SJSA1 (cell line): ENCODE measurements around the gene ABCG1. TPM values are rescaled to one million over a fixed set of nuclear protein-coding genes. Genes with fewer than 3 reads are reported as not detected.

Experiments used
- DNase-seq, 2 experiments: peaks; one replicate each; pipeline ENCODE4 v3.0.0-alpha.2; 2015 to 2020; ENCODE audit warnings: low spot score in 2 of 2, low read depth in 1 of 2
- H3K27ac ChIP-seq: fragments of 250-450 bp; sonication (Bioruptor Pico); 2 replicates; pipeline ENCODE4 v1.5.1; 2020; ENCODE audit warnings: mild to moderate bottlenecking, moderate library complexity
- H3K27me3 ChIP-seq: fragments of 250-450 bp; sonication (Bioruptor Pico); replicated peaks from 2 replicates; pipeline ENCODE4 v1.5.1; 2020; ENCODE audit warnings: mild to moderate bottlenecking, moderate library complexity
- H3K36me3 ChIP-seq: fragments of 250-450 bp; sonication (Bioruptor Pico); 2 replicates; pipeline ENCODE4 v1.5.1; 2020; ENCODE audit warnings: mild to moderate bottlenecking
- H3K4me1 ChIP-seq: fragments of 250-450 bp; sonication (Bioruptor Pico); replicated peaks from 2 replicates; pipeline ENCODE4 v1.6.1; 2021; ENCODE audit warnings: mild to moderate bottlenecking
- H3K4me3 ChIP-seq: fragments of 250-450 bp; sonication (Bioruptor Pico); 2 replicates; pipeline ENCODE4 v1.5.1; 2020; ENCODE audit warnings: mild to moderate bottlenecking
- H3K9me3 ChIP-seq: fragments of 250-450 bp; sonication (Bioruptor Pico); replicated peaks from 2 replicates; pipeline ENCODE4 v1.5.1; 2020; ENCODE audit warnings: mild to moderate bottlenecking
- total RNA-seq: library from RNA; depleted of rRNA; stranded (reverse); fragments of >200 nt; shearing (Covaris generic); gene quantifications from 2 replicates; pipeline ENCODE4 v1.2.3, GENCODE V29; 2014; rRNA removed

The ABCG1 gene
- total RNA-seq, 1 experiment from 2014 or later = 11.5 TPM

GRCh38 chr21:42338729-42339715 is 120.1 kb downstream of the ABCG1 start:
- no peak overlapping the region for H3K27ac ChIP-seq
- no peaks in the 10 kb centered on the region for H3K9me3 ChIP-seq
- peak in 1 of 2 experiments; percentile 27 for DNase-seq
- H3K27me3 ChIP-seq = no peaks in the 10 kb centered on the region
- peaks cover 8% of the 10 kb centered on the region for H3K4me1 ChIP-seq
- H3K4me3 ChIP-seq = no peak overlapping the region
- no peaks in the 10 kb centered on the region for H3K36me3 ChIP-seq

GRCh38 chr21:42340187-42341050 is 121.5 kb downstream of the ABCG1 start:
- H3K27me3 ChIP-seq = no peaks in the 10 kb centered on the region
- peak in 1 of 2 experiments; percentile 30 for DNase-seq
- peaks cover 8% of the 10 kb centered on the region for H3K4me1 ChIP-seq
- H3K27ac ChIP-seq = no peak overlapping the region
- no peak overlapping the region for H3K4me3 ChIP-seq
- no peaks in the 10 kb centered on the region for H3K36me3 ChIP-seq
- H3K9me3 ChIP-seq = no peaks in the 10 kb centered on the region

- Histone ChIP-seq H3K4me3 (no peak overlapping the region), H3K27ac (no peak overlapping the region), H3K27me3 (no peaks in the 10 kb centered on the region), H3K9me3 (no peaks in the 10 kb centered on the region), H3K4me1 (no peaks in the 10 kb centered on the region), H3K36me3 (no peaks in the 10 kb centered on the region)
- peak in 1 of 2 experiments; percentile 23 for DNase-seq
Observed at GRCh38 chr21:42341776-42342542, 123.0 kb downstream of the ABCG1 start.

GRCh38 chr21:42343101-42343500 is 124.2 kb downstream of the ABCG1 start:
- no peaks in the 10 kb centered on the region for H3K4me1 ChIP-seq
- H3K36me3 ChIP-seq = no peaks in the 10 kb centered on the region
- no peaks in the 10 kb centered on the region for H3K27me3 ChIP-seq
- no peak overlapping the region for H3K4me3 ChIP-seq
- no peaks in the 10 kb centered on the region for H3K9me3 ChIP-seq
- peak in 1 of 2 experiments; percentile 39 for DNase-seq
- H3K27ac ChIP-seq = no peak overlapping the region

GRCh38 chr21:42343556-42343955 is 124.6 kb downstream of the ABCG1 start:
- no peaks in the 10 kb centered on the region for H3K27me3 ChIP-seq
- peak in 1 of 2 experiments; percentile 33 for DNase-seq
- H3K36me3 ChIP-seq = no peaks in the 10 kb centered on the region

GRCh38 chr21:42343963-42344510 is 125.1 kb downstream of the ABCG1 start:
- Histone ChIP-seq H3K4me3 (no peak overlapping the region), H3K36me3 (no peaks in the 10 kb centered on the region), H3K27me3 (no peaks in the 10 kb centered on the region), H3K9me3 (no peaks in the 10 kb centered on the region), H3K27ac (no peak overlapping the region), H3K4me1 (no peaks in the 10 kb centered on the region)
- peak in 1 of 2 experiments; percentile 26 for DNase-seq

More at GRCh38 chr21:42343556-42343955, 124.6 kb downstream of the ABCG1 start:
- H3K9me3 ChIP-seq = no peaks in the 10 kb centered on the region
- no peaks in the 10 kb centered on the region for H3K4me1 ChIP-seq
- H3K4me3 ChIP-seq = no peak overlapping the region
- H3K27ac ChIP-seq = no peak overlapping the region

GRCh38 chr21:42344631-42345030 is 125.7 kb downstream of the ABCG1 start:
- H3K27ac ChIP-seq = no peak overlapping the region
- H3K36me3 ChIP-seq = no peaks in the 10 kb centered on the region

GRCh38 chr21:42346441-42346840 is 127.5 kb downstream of the ABCG1 start:
- Histone ChIP-seq H3K27ac (no peak overlapping the region), H3K27me3 (no peaks in the 10 kb centered on the region), H3K4me1 (no peaks in the 10 kb centered on the region), H3K4me3 (no peak overlapping the region), H3K36me3 (no peaks in the 10 kb centered on the region), H3K9me3 (no peaks in the 10 kb centered on the region)
- peak in 1 of 2 experiments; percentile 8 for DNase-seq

More at GRCh38 chr21:42344631-42345030, 125.7 kb downstream of the ABCG1 start:
- Histone ChIP-seq H3K4me1 (no peaks in the 10 kb centered on the region), H3K27me3 (no peaks in the 10 kb centered on the region), H3K4me3 (no peak overlapping the region), H3K9me3 (no peaks in the 10 kb centered on the region)
- DNase-seq = no peak

Other genes with a start within 250 kb of the ABCG1 start
- gene ZBTB21, start 208.8 kb upstream of the ABCG1 start, total RNA-seq = 7.1 and 11.4 TPM in 2 replicates
- 0.22 TPM in 1 of 2 replicates, not detected in the other for gene UMODL1, start 147.8 kb upstream of the ABCG1 start, total RNA-seq
- not detected in 2 replicates for gene TFF3, start 96.3 kb downstream of the ABCG1 start, total RNA-seq
- not detected in 2 replicates for gene TFF2, start 131.9 kb downstream of the ABCG1 start, total RNA-seq
- not detected in 2 replicates for gene TFF1, start 147.4 kb downstream of the ABCG1 start, total RNA-seq
- gene TMPRSS3, start 176.9 kb downstream of the ABCG1 start, total RNA-seq = 0.45 TPM in 1 of 2 replicates, not detected in the other
- not detected in 2 replicates for gene UBASH3A, start 184.8 kb downstream of the ABCG1 start, total RNA-seq